Liver (tissue), 3 donors: Measurements from ENCODE around the gene PAX8.

Experiments
- TAF1 ChIP-seq: conservative IDR thresholded peaks from 2 replicates; pipeline ENCODE4 v1.6.1; 2016; ENCODE audit warnings: antibody characterized with exemption, mild to moderate bottlenecking
- TF ChIP-seq, protein P1 (sequence below): fragments of 150-350 bp; IDR thresholded peaks from 2 replicates; pipeline ENCODE4 v1.5.1; 2017; ENCODE audit warnings: improper control_type of control experiment, low read depth, low read length; ENCODE audit not compliant: missing input control
- TF ChIP-seq, protein P2 (sequence below): IDR thresholded peaks from 2 replicates; pipeline ENCODE4 v1.6.1; 2016; ENCODE audit warnings: antibody characterized with exemption
- donor health status: healthy.
- donor health status: healthy.

DNA sequence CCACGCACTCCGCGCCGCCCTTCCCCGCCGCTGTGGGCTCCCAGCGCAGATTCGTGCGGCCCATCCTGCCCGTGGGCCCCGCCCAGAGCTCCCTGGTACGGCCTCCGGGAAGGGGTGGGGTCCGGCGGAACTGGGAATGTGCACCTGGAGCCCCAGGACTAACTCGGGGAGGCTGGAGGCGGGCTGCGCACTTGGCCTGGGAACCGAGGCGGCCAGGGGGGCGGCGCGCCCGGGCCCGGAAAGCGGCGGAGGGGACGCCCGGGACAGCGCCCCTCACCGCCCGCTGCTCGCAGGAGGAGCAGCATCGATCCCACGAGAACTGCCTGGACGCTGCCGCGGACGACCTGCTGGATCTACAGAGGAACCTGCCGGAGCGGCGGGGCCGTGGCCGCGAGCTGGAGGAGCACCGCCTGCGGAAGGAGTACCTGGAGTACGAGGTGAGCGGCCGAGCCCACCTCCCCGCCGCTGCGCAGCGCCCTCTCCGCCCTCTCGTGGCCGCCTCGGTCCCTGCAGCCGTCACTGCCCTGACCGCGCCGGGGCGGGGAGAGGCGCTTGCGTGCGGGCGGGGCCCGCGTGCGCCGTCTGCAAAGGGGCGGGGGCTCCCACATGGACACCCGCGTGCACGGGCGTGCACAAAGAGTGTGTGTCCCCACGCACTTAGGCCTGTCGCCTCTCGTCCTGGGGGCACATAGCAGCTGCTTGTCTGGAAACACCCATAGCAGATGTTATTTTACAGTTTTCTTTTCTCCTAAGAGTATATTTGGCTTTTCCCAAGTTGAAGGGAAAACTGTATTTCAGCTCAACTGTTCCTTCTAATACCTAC, 79.7 kb downstream of the PAX8 start:
- TF ChIP-seq, protein P1, sequence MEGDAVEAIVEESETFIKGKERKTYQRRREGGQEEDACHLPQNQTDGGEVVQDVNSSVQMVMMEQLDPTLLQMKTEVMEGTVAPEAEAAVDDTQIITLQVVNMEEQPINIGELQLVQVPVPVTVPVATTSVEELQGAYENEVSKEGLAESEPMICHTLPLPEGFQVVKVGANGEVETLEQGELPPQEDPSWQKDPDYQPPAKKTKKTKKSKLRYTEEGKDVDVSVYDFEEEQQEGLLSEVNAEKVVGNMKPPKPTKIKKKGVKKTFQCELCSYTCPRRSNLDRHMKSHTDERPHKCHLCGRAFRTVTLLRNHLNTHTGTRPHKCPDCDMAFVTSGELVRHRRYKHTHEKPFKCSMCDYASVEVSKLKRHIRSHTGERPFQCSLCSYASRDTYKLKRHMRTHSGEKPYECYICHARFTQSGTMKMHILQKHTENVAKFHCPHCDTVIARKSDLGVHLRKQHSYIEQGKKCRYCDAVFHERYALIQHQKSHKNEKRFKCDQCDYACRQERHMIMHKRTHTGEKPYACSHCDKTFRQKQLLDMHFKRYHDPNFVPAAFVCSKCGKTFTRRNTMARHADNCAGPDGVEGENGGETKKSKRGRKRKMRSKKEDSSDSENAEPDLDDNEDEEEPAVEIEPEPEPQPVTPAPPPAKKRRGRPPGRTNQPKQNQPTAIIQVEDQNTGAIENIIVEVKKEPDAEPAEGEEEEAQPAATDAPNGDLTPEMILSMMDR, result peak; percentile 89
- TF ChIP-seq TAF1, result no peak
- TF ChIP-seq, protein P2, sequence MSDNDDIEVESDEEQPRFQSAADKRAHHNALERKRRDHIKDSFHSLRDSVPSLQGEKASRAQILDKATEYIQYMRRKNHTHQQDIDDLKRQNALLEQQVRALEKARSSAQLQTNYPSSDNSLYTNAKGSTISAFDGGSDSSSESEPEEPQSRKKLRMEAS, result no peak
